MCF 10A (cell line): ENCODE data around the gene C6orf62. TPM values are rescaled to one million over a fixed set of nuclear protein-coding genes. Genes with fewer than 3 reads are reported as not detected.

Experiments
- BruUV-seq: library from RNA; stranded (reverse); fragments of 400-500 nt; replicated peaks from 2 replicates; lab custom pipeline; 2021; lab: Mats Ljungman, UMichigan
- CTCF ChIA-PET: fragments of 300-600 bp; sonication (Branson Sonifier 250); formaldehyde crosslinking; extraction: SDS; loops from one replicate; lab custom pipeline; 2021; ENCODE audit warnings: antibody characterized with exemption, inconsistent platforms; lab: Yijun Ruan, JAX
- POLR2A ChIA-PET: fragments of 300-600, 350-650 bp; sonication (Branson Sonifier 250); formaldehyde crosslinking; extraction: SDS; loops from one replicate; lab custom pipeline; 2020; ENCODE audit warnings: antibody characterized with exemption, inconsistent platforms; lab: Yijun Ruan, JAX
- DNase-seq: peaks from one replicate; pipeline ENCODE4 v3.0.0-alpha.2; 2018; ENCODE audit not compliant: unreplicated experiment
- H3K27ac Mint-ChIP-seq: one replicate; pipeline ENCODE4 v1.8.0; 2022; ENCODE audit warnings: mild to moderate bottlenecking, low read depth, mixed read lengths; ENCODE audit not compliant: unreplicated experiment
- H3K27me3 Mint-ChIP-seq: one replicate; pipeline ENCODE4 v1.8.0; 2022; ENCODE audit warnings: mixed read lengths; ENCODE audit not compliant: insufficient read depth, unreplicated experiment
- H3K36me3 Mint-ChIP-seq: one replicate; pipeline ENCODE4 v1.8.0; 2022; ENCODE audit warnings: mild to moderate bottlenecking, moderate library complexity, mixed read lengths; ENCODE audit not compliant: insufficient read depth, unreplicated experiment
- H3K4me1 Mint-ChIP-seq: one replicate; pipeline ENCODE4 v1.8.0; 2022; ENCODE audit warnings: mixed read lengths; ENCODE audit not compliant: insufficient read depth, unreplicated experiment
- H3K4me3 Mint-ChIP-seq: one replicate; pipeline ENCODE4 v1.8.0; 2022; ENCODE audit warnings: mild to moderate bottlenecking, moderate library complexity, mixed read lengths; ENCODE audit not compliant: unreplicated experiment
- H3K9me3 Mint-ChIP-seq: one replicate; pipeline ENCODE4 v1.8.0; 2022; ENCODE audit warnings: mixed read lengths; ENCODE audit not compliant: unreplicated experiment
- CTCF ChIP-seq: fragments of 200-600 bp; IDR thresholded peaks from one replicate; pipeline ENCODE4 v1.8.0; 2022; ENCODE audit warnings: antibody characterized with exemption, mild to moderate bottlenecking; ENCODE audit not compliant: unreplicated experiment
- intact Hi-C: fragments of 100-400 bp; cut with micrococcal nuclease; formaldehyde crosslinking; loops from 2 replicates; pipeline ENCODE4 v1.14.1; 2022
- total RNA-seq: library from RNA; stranded (reverse); gene quantifications from 2 replicates; pipeline ENCODE4 v1.2.3, GENCODE V29; 2022

Gene C6orf62
- total RNA-seq, 1 experiment from 2014 or later: 96.2 TPM

- Mint-ChIP-seq H3K4me1 (peaks cover 13% of the 10 kb centered on the region), H3K27me3 (no peaks in the 10 kb centered on the region), H3K9me3 (no peaks in the 10 kb centered on the region), H3K27ac (peak overlapping the region; percentile 100), H3K36me3 (peaks cover 51% of the 10 kb centered on the region), H3K4me3 (peak overlapping the region; percentile 82)
- no peak for DNase-seq
- ChIA-PET CTCF (interaction anchor here (0.7 to 1.7 kb wide), 4 partner anchors 21 to 544 kb away, joined by 3 to 9 read pairs (median 3); no protein-coding TSS in a partner anchor), POLR2A (interaction anchor here (0.6 to 6.1 kb wide), 19 partner anchors 9 to 1304 kb away, joined by 3 to 145 read pairs (median 4); partner anchors contain the start of genes ACOT13, GMNN and TDP2)
- TF ChIP-seq CTCF: no peak
- intact Hi-C loops: loop anchor here (1.0 to 2.0 kb wide), 3 partner anchors 22 to 297 kb away; partner anchors contain the start of gene GMNN
- BruUV-seq: TSS peak; percentile 94
Observed at GRCh38 chr6:24721461-24722215, 2.7 kb upstream of the C6orf62 start.

- peak overlapping the region; percentile 100 for H3K27ac Mint-ChIP-seq
- H3K4me1 Mint-ChIP-seq: peaks cover 7% of the 10 kb centered on the region
- no peaks in the 10 kb centered on the region for H3K27me3 Mint-ChIP-seq
- no peaks in the 10 kb centered on the region for H3K9me3 Mint-ChIP-seq
- peaks cover 59% of the 10 kb centered on the region for H3K36me3 Mint-ChIP-seq
- peak overlapping the region; percentile 82 for H3K4me3 Mint-ChIP-seq
- intact Hi-C loops: loop anchor here (1.0 to 2.0 kb wide), 3 partner anchors 22 to 298 kb away; partner anchors contain the start of gene GMNN
- TF ChIP-seq CTCF: no peak
- ChIA-PET CTCF (interaction anchor here (0.7 to 1.7 kb wide), 3 partner anchors 22 to 545 kb away, joined by 3 to 9 read pairs (median 3); no protein-coding TSS in a partner anchor), POLR2A (interaction anchor here (1.0 to 6.1 kb wide), 13 partner anchors 12 to 57 kb away, joined by 3 to 145 read pairs (median 6); partner anchors contain the start of genes ACOT13, GMNN and TDP2)
- no TSS peak for BruUV-seq
- peak; percentile 100 for DNase-seq
Observed at GRCh38 chr6:24720604-24721460, 1.9 kb upstream of the C6orf62 start.

DNA sequence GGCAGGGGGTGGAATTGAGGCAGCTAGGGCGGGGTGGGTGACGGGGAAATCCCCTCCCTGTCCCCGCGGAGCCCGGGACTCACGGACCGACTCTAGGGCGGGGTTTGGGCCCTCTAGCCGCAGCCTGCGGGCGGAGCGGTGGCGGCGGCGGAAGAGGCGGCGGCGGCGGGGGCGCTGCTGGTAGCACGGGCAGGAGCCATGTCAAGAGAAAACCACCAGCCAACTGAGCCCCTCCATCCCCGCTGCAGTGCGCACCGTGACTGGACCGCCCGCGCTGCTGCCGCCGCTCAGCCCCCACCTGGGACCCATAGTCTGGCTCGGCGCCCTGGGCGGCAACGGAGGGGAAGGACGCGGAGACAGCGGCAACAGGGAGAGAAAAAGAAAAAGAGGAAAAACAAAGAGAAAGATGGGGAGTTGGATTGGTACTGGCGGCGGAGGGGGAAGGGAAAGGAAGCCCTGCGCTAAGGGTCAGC is 1.2 kb upstream of the C6orf62 start:
- TSS peak; percentile 58 for BruUV-seq
- Mint-ChIP-seq H3K4me1 (peaks cover 8% of the 10 kb centered on the region), H3K27ac (peak overlapping the region; percentile 100), H3K36me3 (peaks cover 66% of the 10 kb centered on the region), H3K4me3 (peak overlapping the region; percentile 82), H3K9me3 (no peaks in the 10 kb centered on the region), H3K27me3 (no peaks in the 10 kb centered on the region)
- ChIA-PET CTCF (no interaction called here), POLR2A (interaction anchor here (0.7 to 4.3 kb wide), 6 partner anchors 13 to 298 kb away, joined by 3 to 64 read pairs (median 26); partner anchors contain the start of gene GMNN)
- DNase-seq: peak; percentile 54
- intact Hi-C loops: loop anchor here (2.0 kb wide), 2 partner anchors 55 to 299 kb away; partner anchors contain the start of gene GMNN
- TF ChIP-seq CTCF: no peak
